ENCODE results near the gene TTC1.

DNA sequence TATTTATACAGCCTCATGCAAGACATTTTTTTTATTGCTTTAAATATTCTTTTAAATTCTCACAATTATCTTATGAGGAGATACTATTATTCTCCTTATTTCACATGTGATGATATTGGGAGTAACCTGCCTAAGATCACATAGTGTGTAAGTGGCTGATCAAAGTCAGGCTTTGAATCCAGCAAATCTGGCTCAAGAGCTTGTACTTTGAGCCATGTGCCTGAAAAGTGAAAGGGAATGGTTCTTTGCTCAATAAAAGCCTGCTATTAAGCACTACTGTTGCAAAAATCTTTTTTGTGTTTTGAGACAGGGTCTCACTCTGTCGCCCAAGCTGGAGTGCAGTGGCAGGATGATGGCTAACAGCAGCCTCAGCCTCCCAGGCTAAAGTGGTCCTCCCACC is 75.2 kb downstream of the TTC1 start:
- no peak for TF ChIP-seq POLR2AphosphoS5 (IDR thresholded peaks at IDR 0.05; ENCODE audit: low read depth, low read length)
- no peak for TF ChIP-seq SIN3A (IDR thresholded peaks at IDR 0.05; ENCODE audit: borderline replicate concordance, insufficient read depth, low read length)
